ENCODE results near the gene HMCN2. TPM values are rescaled to one million over a fixed set of nuclear protein-coding genes. Genes with fewer than 3 reads are reported as not detected.
A peak's percentile ranks its signal among the peaks of the same experiment; 100 is the strongest.

HMCN2 gene
- total and polyA plus RNA-seq, 8 donors, result 0.41 to 5.3 (median 0.76) TPM

DNA sequence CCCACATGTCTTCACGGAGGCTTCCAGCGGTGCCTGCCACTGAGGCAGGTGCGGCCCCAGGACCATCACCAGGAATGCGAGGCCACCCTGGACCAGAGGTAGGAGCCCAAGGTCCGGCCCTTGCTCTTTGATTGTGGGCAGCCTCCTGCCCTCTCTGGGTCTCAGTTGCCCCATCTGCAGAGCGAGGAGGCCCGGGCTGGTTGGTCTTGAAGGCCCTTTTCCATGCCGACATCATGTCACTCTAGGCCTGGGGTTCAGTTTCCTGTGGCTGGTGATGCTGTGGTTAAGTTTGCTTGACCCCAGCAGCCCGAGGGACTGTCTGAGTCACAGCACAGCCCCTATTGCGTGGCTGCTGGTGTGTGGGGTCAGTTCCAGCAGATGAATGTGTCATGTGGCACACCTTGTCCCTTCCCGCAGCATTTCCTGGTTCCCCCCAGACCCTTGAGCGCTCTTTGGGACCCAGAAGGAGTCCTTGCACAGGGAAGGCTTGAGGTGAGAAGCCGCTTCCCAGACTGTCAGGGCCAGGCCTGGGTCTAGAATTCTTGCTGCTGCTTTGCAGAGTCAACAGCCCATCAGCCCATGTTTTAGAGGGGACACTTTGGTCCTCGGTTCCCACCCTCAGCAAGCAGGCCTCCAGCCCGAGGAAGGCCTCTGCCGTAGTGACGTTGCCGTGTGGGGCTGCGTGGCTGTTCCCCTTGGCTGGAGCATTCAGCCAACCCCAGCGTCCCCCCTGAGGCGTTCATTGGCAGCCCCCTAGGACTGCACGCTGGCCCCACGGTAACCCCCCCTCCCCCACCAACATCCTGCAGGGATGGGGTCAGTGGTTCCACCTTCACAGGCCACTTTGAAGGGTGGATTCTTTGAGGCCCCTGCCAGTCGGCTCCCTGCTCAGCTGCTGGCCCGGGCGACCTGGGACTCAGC, 31.0 kb upstream of the HMCN2 start:
- Histone ChIP-seq H3K4me1 (no peaks in the 10 kb centered on the region), H3K4me3 (no peak overlapping the region), H3K9me3 (no peaks in the 10 kb centered on the region), H3K36me3 (no peaks in the 10 kb centered on the region), H3K27ac (no peak overlapping the region), H3K27me3 (no peaks in the 10 kb centered on the region)
- ATAC-seq (no peak), FAIRE-seq (no peak), DNase-seq (no peak)
- TF ChIP-seq, protein P1, sequence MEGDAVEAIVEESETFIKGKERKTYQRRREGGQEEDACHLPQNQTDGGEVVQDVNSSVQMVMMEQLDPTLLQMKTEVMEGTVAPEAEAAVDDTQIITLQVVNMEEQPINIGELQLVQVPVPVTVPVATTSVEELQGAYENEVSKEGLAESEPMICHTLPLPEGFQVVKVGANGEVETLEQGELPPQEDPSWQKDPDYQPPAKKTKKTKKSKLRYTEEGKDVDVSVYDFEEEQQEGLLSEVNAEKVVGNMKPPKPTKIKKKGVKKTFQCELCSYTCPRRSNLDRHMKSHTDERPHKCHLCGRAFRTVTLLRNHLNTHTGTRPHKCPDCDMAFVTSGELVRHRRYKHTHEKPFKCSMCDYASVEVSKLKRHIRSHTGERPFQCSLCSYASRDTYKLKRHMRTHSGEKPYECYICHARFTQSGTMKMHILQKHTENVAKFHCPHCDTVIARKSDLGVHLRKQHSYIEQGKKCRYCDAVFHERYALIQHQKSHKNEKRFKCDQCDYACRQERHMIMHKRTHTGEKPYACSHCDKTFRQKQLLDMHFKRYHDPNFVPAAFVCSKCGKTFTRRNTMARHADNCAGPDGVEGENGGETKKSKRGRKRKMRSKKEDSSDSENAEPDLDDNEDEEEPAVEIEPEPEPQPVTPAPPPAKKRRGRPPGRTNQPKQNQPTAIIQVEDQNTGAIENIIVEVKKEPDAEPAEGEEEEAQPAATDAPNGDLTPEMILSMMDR (IDR thresholded peaks at IDR 0.05), result no peak
- WGBS, 2 donors, result 84 to 88% methylated on average over 26 of the region's 26 CpGs
- intact Hi-C loops (cut with DNase I), result loop anchor here in 2 of 3 donors (5.0 to 10.0 kb wide), 5 partner anchors 67 to 350 kb away; no protein-coding TSS in a partner anchor

DNA sequence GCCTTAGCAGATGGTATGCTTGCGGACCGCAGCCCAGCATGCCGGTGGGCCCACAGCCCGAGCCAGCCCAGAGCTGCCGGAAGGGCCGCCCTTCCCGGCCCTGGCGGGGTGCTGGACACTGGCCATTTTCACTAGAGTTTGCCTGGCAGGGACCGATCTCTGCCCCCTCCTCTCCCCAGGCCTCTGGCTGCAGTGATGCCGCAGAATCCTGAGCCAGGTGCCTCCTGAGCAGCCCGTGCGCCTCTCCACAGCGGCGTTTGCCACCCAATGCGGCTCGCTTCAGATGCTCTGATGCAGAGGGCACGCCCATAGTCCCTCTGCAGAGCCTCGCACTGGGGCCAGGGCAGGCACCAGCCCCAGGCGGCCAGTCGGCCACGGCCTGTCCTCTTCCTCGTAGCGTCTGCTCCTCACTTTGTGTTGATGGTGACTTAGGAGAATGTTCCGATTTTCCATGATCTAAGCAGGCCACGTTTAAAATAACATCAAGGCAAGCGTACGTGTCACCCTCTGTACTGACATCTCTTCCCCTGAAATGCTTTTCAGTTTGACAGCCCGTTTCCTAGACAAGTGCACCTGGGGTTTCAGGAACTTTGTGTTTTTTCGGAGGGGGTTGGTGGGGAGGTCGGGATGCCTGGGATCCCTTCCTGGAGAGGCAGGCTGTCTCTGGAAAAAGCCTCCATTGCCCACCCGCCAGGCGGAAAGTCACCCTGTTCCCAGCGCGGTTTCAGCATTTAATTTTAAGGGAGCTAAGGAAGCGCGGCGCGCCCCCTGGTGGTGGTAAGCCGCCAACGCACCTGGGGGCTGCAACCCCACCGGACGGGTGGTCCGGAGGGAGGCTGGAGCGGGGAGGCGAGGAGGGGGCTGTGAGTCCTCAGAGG, 29.8 kb upstream of the HMCN2 start:
- intact Hi-C loops (cut with DNase I), result loop anchor here in 2 of 3 donors (5.0 to 10.0 kb wide), 5 partner anchors 68 to 351 kb away; no protein-coding TSS in a partner anchor
- no peaks in the 10 kb centered on the region for H3K36me3 ChIP-seq
- peak; percentile 36 to 86 (median 68) for DNase-seq
- H3K4me1 ChIP-seq, result no peaks in the 10 kb centered on the region
- no peak for FAIRE-seq
- TF ChIP-seq, protein P1 (IDR thresholded peaks at IDR 0.05), result peak; percentile 98 to 99 (median 98)
- WGBS, 2 donors, result 45% methylated on average over 42 to 45 of the region's 45 CpGs
- peak; percentile 36 to 82 (median 74) for ATAC-seq
- H3K27me3 ChIP-seq, result no peaks in the 10 kb centered on the region
- H3K4me3 ChIP-seq, result no peak overlapping the region
- H3K9me3 ChIP-seq, result no peaks in the 10 kb centered on the region
- H3K27ac ChIP-seq, result no peak overlapping the region

DNA sequence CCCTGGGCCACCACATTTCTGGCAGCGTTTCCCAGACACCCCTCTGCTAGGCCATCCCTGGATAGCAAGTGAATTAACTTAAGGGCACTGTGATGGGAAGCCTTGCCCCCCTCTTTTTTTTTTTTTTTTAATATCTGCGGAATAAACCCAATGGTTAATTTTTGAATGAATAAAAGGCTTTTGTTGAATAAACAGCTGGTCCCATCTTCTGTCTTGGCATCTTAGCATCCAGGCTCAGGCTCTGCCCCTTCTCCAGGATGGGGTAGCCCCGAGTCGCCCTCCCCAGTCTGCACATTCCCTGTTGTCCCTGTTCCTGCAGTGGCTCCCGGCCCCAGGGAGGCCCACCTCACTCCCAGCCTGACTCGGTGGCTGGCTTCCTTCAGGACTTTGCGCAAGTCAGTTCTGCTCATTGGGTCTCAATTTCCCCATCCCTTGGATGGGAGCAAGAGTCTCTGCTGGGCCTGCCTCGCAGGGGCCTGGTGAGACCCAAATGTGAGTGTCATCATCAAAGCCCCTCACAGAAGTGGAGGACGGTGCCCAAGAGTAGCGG, 29.0 kb upstream of the HMCN2 start:
- H3K4me1 ChIP-seq, result no peaks in the 10 kb centered on the region
- H3K27me3 ChIP-seq, result no peaks in the 10 kb centered on the region
- no peak overlapping the region for H3K4me3 ChIP-seq
- no peaks in the 10 kb centered on the region for H3K36me3 ChIP-seq
- intact Hi-C loops (cut with DNase I), result loop anchor here in 2 of 3 donors (5.0 to 10.0 kb wide), 5 partner anchors 69 to 352 kb away; no protein-coding TSS in a partner anchor
- 49 to 53% methylated on average over 10 of the region's 10 CpGs for whole genome bisulfite sequencing, 2 donors
- FAIRE-seq (no peak), ATAC-seq (no peak), DNase-seq (peak in 1 of 6 donors; percentile 9)
- H3K9me3 ChIP-seq, result no peaks in the 10 kb centered on the region
- TF ChIP-seq, protein P1 (IDR thresholded peaks at IDR 0.05), result no peak
- H3K27ac ChIP-seq, result no peak overlapping the region

DNA sequence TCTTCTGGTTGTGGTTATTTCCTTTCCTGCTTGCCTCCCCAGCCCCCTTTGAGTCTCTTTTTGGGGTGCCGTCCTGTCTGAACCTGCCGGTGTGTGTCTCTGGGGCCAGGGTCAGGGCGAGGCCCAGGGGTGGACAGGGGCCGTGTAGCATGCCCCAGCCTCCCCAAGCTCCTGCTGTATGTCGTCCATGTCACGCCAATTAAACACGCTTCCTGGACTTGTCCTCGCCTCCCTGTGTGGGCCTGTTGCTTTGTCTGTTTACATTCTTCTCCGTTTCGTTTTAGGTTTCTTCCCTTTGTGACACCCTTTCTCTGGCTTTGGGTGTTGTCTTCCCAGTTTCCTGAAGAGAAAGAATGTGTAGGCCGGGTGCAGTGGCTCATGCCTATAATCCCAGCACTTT, 28.5 kb upstream of the HMCN2 start:
- no peaks in the 10 kb centered on the region for H3K36me3 ChIP-seq
- no peak for ATAC-seq
- 76 to 88% methylated on average over 11 of the region's 11 CpGs for WGBS, 2 donors
- H3K27ac ChIP-seq, result no peak overlapping the region
- H3K4me1 ChIP-seq, result no peaks in the 10 kb centered on the region
- no peaks in the 10 kb centered on the region for H3K27me3 ChIP-seq
- intact Hi-C loops (cut with DNase I), result loop anchor here in 2 of 3 donors (5.0 to 10.0 kb wide), 5 partner anchors 70 to 352 kb away; no protein-coding TSS in a partner anchor
- H3K9me3 ChIP-seq, result no peaks in the 10 kb centered on the region
- no peak overlapping the region for H3K4me3 ChIP-seq
- FAIRE-seq, result no peak
- DNase-seq, result no peak
- TF ChIP-seq, protein P1 (IDR thresholded peaks at IDR 0.05), result no peak
